Erythroblast (primary cell): Measurements from ENCODE around the gene ST3GAL6.
A peak's percentile ranks its signal among the peaks of the same experiment; 100 is the strongest.

Experiments
- DNase-seq, 2 experiments: peaks; one replicate each; lab custom pipeline; 2025; lab: John Stamatoyannopoulos, UW
- GATA1 ChIP-seq: IDR thresholded peaks from 2 replicates; pipeline ENCODE4 v1.6.1; 2011; ENCODE audit warnings: low read depth, mild to moderate bottlenecking, control low read depth, low read length, moderate library complexity
- POLR2A ChIP-seq: IDR thresholded peaks from 2 replicates; pipeline ENCODE4 v1.6.1; 2011; ENCODE audit warnings: mild to moderate bottlenecking, low read length

ST3GAL6 gene

GRCh38 chr3:98763076-98763475 lies at the start of gene ST3GAL6:
ST3GAL6 (plus strand) TSS chr3:98763340; CDS start chr3:98768441, 5,101 bp downstream.
- TF ChIP-seq GATA1 = no peak
- TF ChIP-seq POLR2A = no peak
- peak; percentile 36 to 40 for DNase-seq

DNA sequence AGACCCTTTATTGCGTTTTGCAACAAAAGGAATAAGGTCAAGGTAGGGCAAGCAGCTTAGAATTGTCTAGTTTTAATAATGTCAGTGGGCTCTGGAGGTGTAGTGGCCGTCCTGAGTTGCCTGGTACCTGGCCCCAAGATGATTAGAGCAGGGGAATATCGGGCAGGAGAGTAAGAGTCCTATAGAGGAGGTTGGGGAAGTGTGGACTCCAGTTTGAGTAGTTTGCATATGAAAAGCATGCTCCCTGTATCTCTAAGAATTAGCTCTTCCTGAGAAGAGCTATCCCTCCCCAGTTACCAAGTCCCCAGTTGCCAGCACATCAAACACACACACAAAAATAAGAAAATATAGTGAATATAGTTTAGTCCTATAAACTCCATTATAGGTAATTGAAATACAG lies 49.2 kb upstream of the ST3GAL6 start:
- TF ChIP-seq GATA1 = no peak
- no peak for TF ChIP-seq POLR2A
- no peak for DNase-seq

GRCh38 chr3:98717584-98717983 lies 45.6 kb upstream of the ST3GAL6 start:
- TF ChIP-seq GATA1 = no peak
- no peak for TF ChIP-seq POLR2A

GRCh38 chr3:98718730-98719129 lies 44.4 kb upstream of the ST3GAL6 start:
- TF ChIP-seq GATA1 (no peak), POLR2A (no peak)
- DNase-seq = no peak

More at GRCh38 chr3:98717584-98717983, 45.6 kb upstream of the ST3GAL6 start:
- DNase-seq = no peak

DNA sequence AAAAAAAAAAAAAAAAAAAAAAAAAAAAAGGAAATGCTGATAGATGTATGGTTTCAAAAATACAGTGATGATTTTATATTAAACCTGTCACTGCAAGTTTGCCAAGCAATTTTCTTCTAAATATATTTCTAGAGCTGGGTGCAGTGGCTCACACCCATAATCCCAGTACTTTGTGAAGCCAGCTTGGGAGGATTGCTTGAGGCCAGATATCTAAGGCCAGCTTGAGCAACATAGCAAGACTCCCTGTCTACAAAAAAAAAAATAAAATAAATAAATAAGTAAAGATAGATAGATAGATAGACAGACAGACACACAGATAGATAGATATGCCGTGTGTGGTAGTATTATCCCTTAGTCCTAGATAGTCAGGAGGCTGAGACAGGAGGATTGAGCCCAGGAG lies 41.4 kb upstream of the ST3GAL6 start:
- no peak for DNase-seq
- TF ChIP-seq POLR2A (no peak), GATA1 (no peak)

- TF ChIP-seq POLR2A (no peak), GATA1 (no peak)
Observed at GRCh38 chr3:98722389-98722788, 40.8 kb upstream of the ST3GAL6 start.

GRCh38 chr3:98725352-98725751 lies 37.8 kb upstream of the ST3GAL6 start:
- TF ChIP-seq POLR2A (no peak), GATA1 (no peak)
- no peak for DNase-seq

More at GRCh38 chr3:98722389-98722788, 40.8 kb upstream of the ST3GAL6 start:
- no peak for DNase-seq

- DNase-seq = no peak
- TF ChIP-seq GATA1 = no peak
- no peak for TF ChIP-seq POLR2A
Observed at GRCh38 chr3:98726084-98726483, 37.1 kb upstream of the ST3GAL6 start.

GRCh38 chr3:98727638-98728037 lies 35.5 kb upstream of the ST3GAL6 start:
- DNase-seq = no peak
- TF ChIP-seq GATA1 (no peak), POLR2A (no peak)

- no peak for DNase-seq
- TF ChIP-seq GATA1 = no peak
- no peak for TF ChIP-seq POLR2A
Observed at GRCh38 chr3:98728672-98729071, 34.5 kb upstream of the ST3GAL6 start.

- TF ChIP-seq GATA1 = no peak
- no peak for TF ChIP-seq POLR2A
- no peak for DNase-seq
Observed at GRCh38 chr3:98730338-98730737, 32.8 kb upstream of the ST3GAL6 start.

GRCh38 chr3:98730886-98731537 lies 32.1 kb upstream of the ST3GAL6 start:
- no peak for DNase-seq
- TF ChIP-seq GATA1 = no peak
- TF ChIP-seq POLR2A = no peak

- peak; percentile 55 to 57 for DNase-seq
- TF ChIP-seq POLR2A = no peak
- no peak for TF ChIP-seq GATA1
Observed at GRCh38 chr3:98731720-98732285, 31.3 kb upstream of the ST3GAL6 start.

GRCh38 chr3:98732286-98733052 lies 30.7 kb upstream of the ST3GAL6 start:
- peak; percentile 46 to 55 for DNase-seq
- no peak for TF ChIP-seq GATA1
- TF ChIP-seq POLR2A = no peak
